CD14-positive monocyte (primary cell): ENCODE data around the gene ELOVL6. TPM values are rescaled to one million over a fixed set of nuclear protein-coding genes. Genes with fewer than 3 reads are reported as not detected.

Experiments used
- DNase-seq, 3 donors: peaks; one replicate each; pipeline ENCODE4 v3.0.0-alpha.2; 2011 to 2022
- H2AFZ ChIP-seq: 2 replicates; pipeline ENCODE4 v1.6.0; 2012; ENCODE audit warnings: mild to moderate bottlenecking, low read depth, low read length, inconsistent platforms; ENCODE audit not compliant: insufficient read depth, poor library complexity, severe bottlenecking
- H3K27ac ChIP-seq, 2 donors: 1 replicate in 1 of 2; 2 replicates in 1 of 2; pipeline ENCODE4 v1.5.1; 2012 to 2013; ENCODE audit warnings: low read length in 2 of 2, control low read depth in 1 of 2, inconsistent platforms in 1 of 2, low read depth in 1 of 2, mild to moderate bottlenecking in 1 of 2
- H3K27me3 ChIP-seq, 2 donors: one replicate each; pipeline versions ENCODE4 v1.6.0 to v1.6.1; 2011 to 2013; ENCODE audit warnings: low read length in 2 of 2; ENCODE audit not compliant: control insufficient read depth in 2 of 2, insufficient read depth in 2 of 2
- H3K36me3 ChIP-seq, 2 donors: replicated peaks in 1 of 2; 1 replicate in 1 of 2; 2 replicates in 1 of 2; pipeline versions ENCODE4 v1.5.1 to v1.6.1; 2012 to 2013; ENCODE audit warnings: low read length in 2 of 2, control low read depth in 1 of 2, inconsistent platforms in 1 of 2, mild to moderate bottlenecking in 1 of 2; ENCODE audit not compliant: insufficient read depth in 2 of 2, control insufficient read depth in 1 of 2
- H3K4me1 ChIP-seq, 2 donors: 1 replicate in 1 of 2; 2 replicates in 1 of 2; pipeline versions ENCODE4 v1.5.1 to v1.6.1; 2012 to 2013; ENCODE audit warnings: low read length in 2 of 2, control low read depth in 1 of 2, inconsistent platforms in 1 of 2, mild to moderate bottlenecking in 1 of 2, moderate library complexity in 1 of 2; ENCODE audit not compliant: insufficient read depth in 2 of 2, control insufficient read depth in 1 of 2
- H3K4me2 ChIP-seq: replicated peaks from 2 replicates; pipeline ENCODE3; 2012; ENCODE audit warnings: low read length, moderate library complexity, mild to moderate bottlenecking; ENCODE audit not compliant: poor library complexity, severe bottlenecking; ENCODE audit errors: extremely low read depth
- H3K4me3 ChIP-seq, 3 experiments: fragments of 200-600 bp in 1 of 3; sonication (generic) in 1 of 3; replicated peaks in 1 of 3; 1 replicate in 2 of 3; 2 replicates in 1 of 3; pipeline ENCODE4 v1.5.1; 2011 to 2013; ENCODE audit warnings: low read length in 3 of 3, mild to moderate bottlenecking in 3 of 3, control low read depth in 2 of 3, low read depth in 2 of 3, inconsistent platforms in 1 of 3, moderate library complexity in 1 of 3
- H3K79me2 ChIP-seq: 2 replicates; pipeline ENCODE4 v1.6.0; 2012; ENCODE audit warnings: mild to moderate bottlenecking, control low read depth, inconsistent platforms, low read length, moderate library complexity; ENCODE audit not compliant: insufficient read depth
- H3K9ac ChIP-seq: 2 replicates; pipeline ENCODE4 v1.6.0; 2017; ENCODE audit warnings: low read length, mild to moderate bottlenecking; ENCODE audit not compliant: insufficient read depth, poor library complexity, severe bottlenecking
- H3K9me3 ChIP-seq, 2 donors: replicated peaks in 1 of 2; 1 replicate in 1 of 2; 2 replicates in 1 of 2; pipeline versions ENCODE4 v1.5.1 to v1.6.1; 2012 to 2013; ENCODE audit warnings: low read length in 2 of 2, control low read depth in 1 of 2; ENCODE audit not compliant: control insufficient read depth in 1 of 2, insufficient read depth in 1 of 2
- H4K20me1 ChIP-seq: 2 replicates; pipeline ENCODE4 v1.6.0; 2012; ENCODE audit warnings: mild to moderate bottlenecking, low read length, control low read depth, moderate library complexity; ENCODE audit not compliant: insufficient read depth
- H3K27ac Mint-ChIP-seq, 7 donors: one replicate each; pipeline ENCODE4 v1.8.0; 2020; ENCODE audit warnings: mild to moderate bottlenecking in 7 of 7, mixed read lengths in 7 of 7, moderate library complexity in 6 of 7, inconsistent platforms in 2 of 7
- H3K27me3 Mint-ChIP-seq, 3 donors: one replicate each; pipeline ENCODE4 v1.8.0; 2021 to 2022; ENCODE audit warnings: low read depth in 3 of 3, mild to moderate bottlenecking in 3 of 3, mixed read lengths in 3 of 3, moderate library complexity in 3 of 3, inconsistent platforms in 1 of 3
- H3K36me3 Mint-ChIP-seq, 2 donors: one replicate each; pipeline ENCODE4 v1.8.0; 2020; ENCODE audit warnings: mixed read lengths in 2 of 2, inconsistent platforms in 1 of 2, mild to moderate bottlenecking in 1 of 2
- H3K4me1 Mint-ChIP-seq: one replicate; pipeline ENCODE4 v1.8.0; 2020; ENCODE audit warnings: mild to moderate bottlenecking, mixed read lengths
- H3K4me3 Mint-ChIP-seq, 2 donors: one replicate each; pipeline ENCODE4 v1.8.0; 2020; ENCODE audit warnings: mild to moderate bottlenecking in 2 of 2, mixed read lengths in 2 of 2, moderate library complexity in 1 of 2
- H3K9me3 Mint-ChIP-seq, 7 donors: one replicate each; pipeline ENCODE4 v1.8.0; 2020 to 2022; ENCODE audit warnings: mixed read lengths in 7 of 7, mild to moderate bottlenecking in 6 of 7, moderate library complexity in 6 of 7, inconsistent platforms in 2 of 7
- WGBS: methylation state at CpG from one replicate; pipeline ENCODE4 v1.1.5; 2013; ENCODE audit warnings: missing lambda C conversion rate; ENCODE audit not compliant: insufficient coverage; 5-methylcytosine and 5-hydroxymethylcytosine counted together
- intact Hi-C, 2 donors: fragments of 100-400 bp; cut with micrococcal nuclease; formaldehyde crosslinking; loops; one replicate each; pipeline versions ENCODE4 v1.15.0 to v1.15.1; 2023
- polyA plus RNA-seq, 3 donors: library from polyadenylated mRNA; depleted of rRNA in 1 of 3; unstranded in 2 of 3; stranded (reverse) in 1 of 3; fragments of 300-500 nt in 2 of 3; fragments of >200 nt in 1 of 3; fragmentation: Illumina TruSeq in 2 of 3; gene quantifications; 1 replicate in 2 of 3; 2 replicates in 1 of 3; pipeline ENCODE4 v1.2.3, GENCODE V29; 2012 to 2021
- TF ChIP-seq, protein P1 (sequence below): fragments of 200-600 bp; IDR thresholded peaks from one replicate; pipeline ENCODE4 v1.8.0; 2022; ENCODE audit warnings: antibody characterized with exemption, mild to moderate bottlenecking

Gene ELOVL6
- polyA plus RNA-seq, 3 donors, result 0.11 to 0.19 TPM; not detected in 1

DNA sequence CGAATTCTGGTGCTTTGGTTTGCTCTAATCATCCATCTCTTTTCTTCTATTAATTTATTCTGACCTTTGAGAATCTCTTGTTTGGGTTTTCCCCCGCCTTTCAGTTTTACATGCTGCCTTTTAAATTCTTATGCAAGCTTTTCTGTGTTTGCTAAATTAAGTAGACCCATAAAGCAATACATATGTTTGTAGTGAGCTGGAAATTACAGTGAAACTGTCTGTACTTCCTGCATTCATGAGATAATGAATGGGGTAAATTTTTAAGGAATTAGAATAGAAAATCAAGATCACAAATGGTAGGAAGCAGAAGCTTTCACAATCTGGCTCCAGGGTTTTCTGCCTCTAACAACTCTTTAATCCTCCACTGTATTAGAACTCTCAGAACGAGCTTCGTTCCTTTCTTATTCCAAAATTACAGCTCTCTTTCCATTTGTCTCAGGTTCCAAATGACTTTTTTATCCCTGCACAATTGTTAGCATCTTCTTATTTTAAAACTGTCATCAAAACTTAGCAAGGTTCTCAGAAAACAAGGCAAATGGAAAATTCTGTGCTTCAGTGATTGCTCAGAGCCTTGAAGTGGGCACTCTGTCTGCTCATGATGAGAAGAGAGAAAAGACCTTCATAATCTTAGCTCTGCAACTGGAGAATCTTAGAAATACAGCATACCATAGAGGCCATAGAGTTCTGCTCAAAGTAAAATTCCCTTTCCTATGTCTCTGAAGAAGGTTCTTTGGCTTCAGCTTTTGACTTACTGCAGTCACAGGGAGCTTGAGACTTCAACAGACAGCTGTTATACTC, 177.6 kb downstream of the ELOVL6 start:
- Histone ChIP-seq H3K79me2 (no peaks in the 10 kb centered on the region), H3K27ac (no peak overlapping the region), H3K9me3 (no peaks in the 10 kb centered on the region), H3K9ac (no peak overlapping the region), H3K4me2 (no peak overlapping the region), H3K36me3 (no peaks in the 10 kb centered on the region), H4K20me1 (no peaks in the 10 kb centered on the region), H3K4me3 (no peak overlapping the region), H3K4me1 (no peaks in the 10 kb centered on the region), H2AFZ (no peak overlapping the region), H3K27me3 (peaks cover 46 to 49% of the 10 kb centered on the region in 2 donors)
- Mint-ChIP-seq H3K36me3 (peaks cover 0 to 1% of the 10 kb centered on the region in 2 donors), H3K4me1 (peaks cover 4% of the 10 kb centered on the region), H3K27me3 (peaks cover 41 to 67% (median 52%) of the 10 kb centered on the region in 3 donors), H3K9me3 (peaks cover 0 to 9% (median 6%) of the 10 kb centered on the region in 7 donors), H3K27ac (no peak overlapping the region), H3K4me3 (peak overlapping the region in 1 of 2 donors; percentile 65)
- TF ChIP-seq, protein P1, sequence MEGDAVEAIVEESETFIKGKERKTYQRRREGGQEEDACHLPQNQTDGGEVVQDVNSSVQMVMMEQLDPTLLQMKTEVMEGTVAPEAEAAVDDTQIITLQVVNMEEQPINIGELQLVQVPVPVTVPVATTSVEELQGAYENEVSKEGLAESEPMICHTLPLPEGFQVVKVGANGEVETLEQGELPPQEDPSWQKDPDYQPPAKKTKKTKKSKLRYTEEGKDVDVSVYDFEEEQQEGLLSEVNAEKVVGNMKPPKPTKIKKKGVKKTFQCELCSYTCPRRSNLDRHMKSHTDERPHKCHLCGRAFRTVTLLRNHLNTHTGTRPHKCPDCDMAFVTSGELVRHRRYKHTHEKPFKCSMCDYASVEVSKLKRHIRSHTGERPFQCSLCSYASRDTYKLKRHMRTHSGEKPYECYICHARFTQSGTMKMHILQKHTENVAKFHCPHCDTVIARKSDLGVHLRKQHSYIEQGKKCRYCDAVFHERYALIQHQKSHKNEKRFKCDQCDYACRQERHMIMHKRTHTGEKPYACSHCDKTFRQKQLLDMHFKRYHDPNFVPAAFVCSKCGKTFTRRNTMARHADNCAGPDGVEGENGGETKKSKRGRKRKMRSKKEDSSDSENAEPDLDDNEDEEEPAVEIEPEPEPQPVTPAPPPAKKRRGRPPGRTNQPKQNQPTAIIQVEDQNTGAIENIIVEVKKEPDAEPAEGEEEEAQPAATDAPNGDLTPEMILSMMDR, result no peak
- intact Hi-C loops, result no loop called here
- DNase-seq, result no peak
- no CpG with 5 or more reads among the region's 4 CpGs for WGBS

DNA sequence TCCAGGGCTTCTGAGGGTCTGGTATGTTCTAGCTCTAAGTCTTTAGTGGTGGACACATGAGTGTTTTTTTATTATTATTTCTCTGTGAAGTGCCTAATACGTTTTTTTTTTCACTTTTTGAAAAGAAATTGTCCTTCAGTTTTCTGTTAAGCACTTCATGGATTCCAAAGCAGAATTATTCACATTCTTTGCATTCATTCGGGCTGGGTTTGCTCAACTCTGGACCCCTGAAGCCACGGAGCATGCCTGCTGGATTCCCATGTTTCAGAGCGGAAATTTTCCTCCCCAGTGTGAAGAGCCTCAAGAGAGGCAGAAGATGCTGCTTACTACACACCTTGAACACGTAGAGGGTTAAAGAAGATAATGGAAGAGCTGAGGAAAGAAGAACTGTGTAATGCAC, 178.3 kb downstream of the ELOVL6 start:
- H3K79me2 ChIP-seq, result no peaks in the 10 kb centered on the region
- no peak overlapping the region for H3K4me2 ChIP-seq
- Mint-ChIP-seq H3K4me1 (peaks cover 4% of the 10 kb centered on the region), H3K27ac (no peak overlapping the region), H3K4me3 (peak overlapping the region in 1 of 2 donors; percentile 53), H3K27me3 (peaks cover 37 to 61% (median 52%) of the 10 kb centered on the region in 3 donors), H3K36me3 (peaks cover 0 to 1% of the 10 kb centered on the region in 2 donors), H3K9me3 (peaks cover 0 to 9% (median 7%) of the 10 kb centered on the region in 7 donors)
- H3K9ac ChIP-seq, result no peak overlapping the region
- no peaks in the 10 kb centered on the region for H3K36me3 ChIP-seq
- intact Hi-C loops, result no loop called here
- no peaks in the 10 kb centered on the region for H4K20me1 ChIP-seq
- no peak overlapping the region for H3K27ac ChIP-seq
- WGBS, result 83% methylated on average over 2 of the region's 5 CpGs
- H3K9me3 ChIP-seq, result no peaks in the 10 kb centered on the region
- H3K27me3 ChIP-seq, result peaks cover 39 to 42% of the 10 kb centered on the region in 2 donors
- no peaks in the 10 kb centered on the region for H3K4me1 ChIP-seq
- H3K4me3 ChIP-seq, result no peak overlapping the region
- no peak for DNase-seq
- no peak overlapping the region for H2AFZ ChIP-seq
- TF ChIP-seq, protein P1, result no peak
